Ishikawa (cell line): ENCODE results near the gene ZXDC.

ENCODE experiments used
- CEBPB ChIP-seq: IDR thresholded peaks from 2 replicates; pipeline ENCODE4 v1.6.1; 2012
- CREB1 ChIP-seq: IDR thresholded peaks from 2 replicates; pipeline ENCODE4 v1.6.1; 2012; ENCODE audit warnings: low read depth
- EGR1 ChIP-seq: IDR thresholded peaks from 2 replicates; pipeline ENCODE4 v1.6.1; 2012
- EP300 ChIP-seq: IDR thresholded peaks from 2 replicates; pipeline ENCODE4 v1.6.1; 2012; ENCODE audit warnings: borderline replicate concordance
- FOXM1 ChIP-seq: IDR thresholded peaks from 2 replicates; pipeline ENCODE4 v1.6.1; 2012; ENCODE audit warnings: low read depth, borderline replicate concordance
- MAX ChIP-seq: IDR thresholded peaks from 2 replicates; pipeline ENCODE4 v1.6.1; 2012
- NFIC ChIP-seq: IDR thresholded peaks from 2 replicates; pipeline ENCODE4 v1.6.1; 2012
- RAD21 ChIP-seq: IDR thresholded peaks from 2 replicates; pipeline ENCODE4 v1.6.1; 2012; ENCODE audit warnings: low read depth
- REST ChIP-seq: IDR thresholded peaks from 2 replicates; pipeline ENCODE4 v1.6.1; 2012; ENCODE audit warnings: low read depth, mild to moderate bottlenecking
- TAF1 ChIP-seq: IDR thresholded peaks from 2 replicates; pipeline ENCODE4 v1.6.1; 2012; ENCODE audit warnings: low read depth, mild to moderate bottlenecking
- TCF12 ChIP-seq: IDR thresholded peaks from 2 replicates; pipeline ENCODE4 v1.6.1; 2012; ENCODE audit warnings: low read depth
- TEAD4 ChIP-seq: IDR thresholded peaks from 2 replicates; pipeline ENCODE4 v1.6.1; 2012
- USF1 ChIP-seq: IDR thresholded peaks from 2 replicates; pipeline ENCODE4 v1.6.1; 2012
- YY1 ChIP-seq: IDR thresholded peaks from 2 replicates; pipeline ENCODE4 v1.6.1; 2012; ENCODE audit warnings: low read depth
- ZBTB7A ChIP-seq: IDR thresholded peaks from 2 replicates; pipeline ENCODE4 v1.6.1; 2012; ENCODE audit warnings: low read depth

ZXDC gene

GRCh38 chr3:126475413-126476114 lies at the start of gene ZXDC:
Gene ZXDC (minus strand): TSS chr3:126475891. CDS start chr3:126475865, 26 bp downstream.
- TF ChIP-seq MAX (no peak; the same call in 1 of the 2 replicates), ZBTB7A (no peak), EP300 (no peak), EGR1 (peak; percentile 6; the same call in 1 of the 2 replicates), USF1 (no peak), TEAD4 (no peak), TAF1 (peak; percentile 68; the same call in 1 of the 2 replicates), YY1 (peak; percentile 91)

GRCh38 chr3:126525091-126525852 lies 49.6 kb upstream of the ZXDC start:
- no peak for TF ChIP-seq EGR1
- no peak for TF ChIP-seq NFIC

GRCh38 chr3:126524429-126524988 lies 48.8 kb upstream of the ZXDC start:
- TF ChIP-seq CEBPB (no peak), RAD21 (no peak), NFIC (no peak), MAX (no peak), ZBTB7A (no peak), CREB1 (no peak), YY1 (no peak), USF1 (no peak), EP300 (no peak), REST (no peak), TCF12 (no peak), TEAD4 (no peak), TAF1 (no peak), EGR1 (no peak), FOXM1 (no peak)

- TF ChIP-seq ZBTB7A: peak; percentile 65; the same call in 1 of the 2 replicates
- TF ChIP-seq RAD21: no peak
- peak; percentile 44; the same call in 1 of the 2 replicates for TF ChIP-seq MAX
- no peak for TF ChIP-seq NFIC
- TF ChIP-seq TAF1: no peak
- no peak for TF ChIP-seq REST
These were observed 48.2 kb upstream of the ZXDC start, which contains the start of gene CHST13 for GRCh38 chr3:126523745-126524428. Gene CHST13 (plus strand): TSS chr3:126524155. CDS start chr3:126524333, 178 bp downstream.

GRCh38 chr3:126522363-126522788 lies 46.7 kb upstream of the ZXDC start:
- TF ChIP-seq TEAD4 (peak; percentile 52), NFIC (no peak), YY1 (no peak), RAD21 (peak; percentile 78)
